ENCODE results near the gene PKMYT1. TPM values are rescaled to one million over a fixed set of nuclear protein-coding genes. Genes with fewer than 3 reads are reported as not detected.
"Not testable (repeated sequence)": the region's sequence is repeated elsewhere in the genome, so short reads cannot be mapped to it uniquely, and the experiment has no call there.

Gene PKMYT1
- total and polyA plus RNA-seq, 2 of the 4 experiments (the other 2 are of a cell fraction) = 1.8 to 14.9 TPM

- Histone ChIP-seq H3K36me3 (ENCODE audit: control insufficient read depth, insufficient read depth, low read length) (peaks cover 19% of the 10 kb centered on the region), H3K79me1 (ENCODE audit: low read depth in 1 of 2, low read length in 2 of 2) (peaks cover 6 to 32% of the 10 kb centered on the region in 2 experiments)
- DNase-seq; H3K56ac ChIP-seq (ENCODE audit: extremely low read depth, insufficient read depth, low read length); H4K20me1 ChIP-seq (ENCODE audit: insufficient read depth, low read length); POLR2A ChIA-PET (ENCODE audit: unreplicated experiment); H2AFZ ChIP-seq (replicated peaks; ENCODE audit: low read length, poor library complexity); H2BK5ac ChIP-seq (ENCODE audit: low read depth, low read length, poor library complexity, severe bottlenecking); intact Hi-C loops (cut with micrococcal nuclease); BruUV-seq (replicated peaks); CTCF ChIA-PET; H3K4me2 ChIP-seq (ENCODE audit: low read depth, low read length); in situ Hi-C loops (cut with MboI; ENCODE audit: low sequenced_read_pairs); H4K91ac ChIP-seq (ENCODE audit: insufficient read depth, low read depth, low read length); H3K27ac ChIP-seq (ENCODE audit: insufficient read depth, low read length); H4K8ac ChIP-seq (ENCODE audit: low read depth in 2 of 2, low read length in 2 of 2); H3K4me3 ChIP-seq (ENCODE audit: insufficient read depth, low read depth, low read length); H2AK5ac ChIP-seq (ENCODE audit: low read depth, low read length); H2AK9ac ChIP-seq (replicated peaks; ENCODE audit: low read depth, low read length, poor library complexity); H3K18ac ChIP-seq (ENCODE audit: low read depth, low read length); H2BK15ac ChIP-seq (ENCODE audit: low read depth, low read length); ATAC-seq (ENCODE audit: low read depth); H3K9me3 ChIP-seq (ENCODE audit: control insufficient read depth, insufficient read depth, low read length); H4K5ac ChIP-seq (ENCODE audit: low read depth, low read length); H3K4me1 ChIP-seq (ENCODE audit: control insufficient read depth, insufficient read depth, low read length); H3K9ac ChIP-seq (ENCODE audit: low read depth, low read length); H3K14ac ChIP-seq (replicated peaks; ENCODE audit: low read depth, low read length); H2BK20ac ChIP-seq (ENCODE audit: low read depth, low read length); H2BK120ac ChIP-seq (ENCODE audit: low read depth, low read length); dilution Hi-C loops (cut with HindIII; ENCODE audit: low sequenced_read_pairs, unreplicated experiment); H3K23ac ChIP-seq (ENCODE audit: low read depth, low read length); H3K4ac ChIP-seq (ENCODE audit: low read depth, low read length); H3K27me3 ChIP-seq (ENCODE audit: control insufficient read depth, insufficient read depth, low read length); H3K9me1 ChIP-seq (ENCODE audit: insufficient read depth, low read length): not testable (repeated sequence)
- 79% methylated on average over 2 of the region's 4 CpGs; no CpG with 5 or more reads in 1 of the 2 experiments for WGBS, 2 experiments (ENCODE audit: extremely low coverage in 2 of 2, insufficient read length in 1 of 2)
Observed at GRCh38 chr16:2928151-2928550, 52.1 kb downstream of the PKMYT1 start.
